GM23248 (cell line): ENCODE results near the gene KCNH2.

Experiments used
- EZH2 ChIP-seq: fragments of 200-600 bp; sonication (generic); IDR thresholded peaks from 2 replicates; pipeline ENCODE4 v1.6.1; 2018; ENCODE audit warnings: antibody characterized with exemption, mild to moderate bottlenecking; ENCODE audit not compliant: insufficient read depth, poor library complexity, severe bottlenecking
- EZH2phosphoT487 ChIP-seq: fragments of 200-600 bp; sonication (generic); IDR thresholded peaks from 2 replicates; pipeline ENCODE4 v1.6.1; 2018; ENCODE audit warnings: antibody characterized with exemption, moderate library complexity, mild to moderate bottlenecking, low read depth; ENCODE audit not compliant: insufficient read depth

DNA sequence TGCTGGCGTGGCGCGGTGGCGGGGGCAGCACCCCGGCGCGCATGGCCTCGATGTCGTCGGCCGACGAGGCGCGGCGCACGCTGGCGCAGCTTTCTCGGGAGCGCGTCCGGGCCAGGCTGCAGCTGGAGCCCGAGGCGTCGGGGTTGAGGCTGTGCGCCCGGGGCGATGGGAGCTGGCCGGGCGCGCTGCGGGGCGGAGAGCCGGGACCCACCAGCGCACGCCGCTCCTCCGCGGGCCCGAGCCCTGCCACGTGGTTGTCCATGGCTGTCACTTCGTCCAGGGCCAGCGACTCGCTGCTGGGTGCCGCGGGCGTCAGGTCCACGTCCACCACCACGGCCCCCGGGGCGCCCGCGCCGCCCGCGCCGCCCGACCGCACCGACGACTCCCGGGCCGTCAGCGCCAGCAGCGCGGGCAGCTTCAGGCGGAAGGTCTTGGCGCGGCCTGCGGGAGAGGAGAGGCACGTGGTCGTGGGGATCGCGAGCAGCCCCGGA lies 20.0 kb downstream of the KCNH2 start:
- TF ChIP-seq EZH2phosphoT487 (no peak), EZH2 (peak; percentile 28)
